ENCODE results near the gene BACH2. TPM values are rescaled to one million over a fixed set of nuclear protein-coding genes. Genes with fewer than 3 reads are reported as not detected.

Gene BACH2
- total and polyA plus RNA-seq, 2 of the 4 experiments (the other 2 are of a cell fraction) = 1.3 to 1.4 TPM

GRCh38 chr6:90159452-90159851 lies 137.2 kb downstream of the BACH2 start:
- Histone ChIP-seq H3K4me2 (ENCODE audit: low read depth, low read length) (no peak overlapping the region), H3K56ac (ENCODE audit: extremely low read depth, insufficient read depth, low read length) (no peak overlapping the region), H3K4ac (ENCODE audit: low read depth, low read length) (no peak overlapping the region), H3K27me3 (ENCODE audit: control insufficient read depth, insufficient read depth, low read length) (no peaks in the 10 kb centered on the region), H3K36me3 (ENCODE audit: control insufficient read depth, insufficient read depth, low read length) (no peaks in the 10 kb centered on the region), H3K4me1 (ENCODE audit: control insufficient read depth, insufficient read depth, low read length) (peaks cover 8% of the 10 kb centered on the region), H3K23ac (ENCODE audit: low read depth, low read length) (no peak overlapping the region), H3K18ac (ENCODE audit: low read depth, low read length) (no peak overlapping the region), H3K9me1 (ENCODE audit: insufficient read depth, low read length) (no peaks in the 10 kb centered on the region), H2AK5ac (ENCODE audit: low read depth, low read length) (no peak overlapping the region), H2AK9ac (replicated peaks; ENCODE audit: low read depth, low read length, poor library complexity) (no peak overlapping the region), H4K5ac (ENCODE audit: low read depth, low read length) (no peak overlapping the region), H3K9me3 (ENCODE audit: control insufficient read depth, insufficient read depth, low read length) (no peaks in the 10 kb centered on the region), H2BK120ac (ENCODE audit: low read depth, low read length) (no peak overlapping the region), H3K79me1 (ENCODE audit: low read depth in 1 of 2, low read length in 2 of 2) (no peaks in the 10 kb centered on the region), H2BK20ac (ENCODE audit: low read depth, low read length) (no peak overlapping the region), H4K8ac (ENCODE audit: low read depth in 2 of 2, low read length in 2 of 2) (no peak overlapping the region), H4K91ac (ENCODE audit: insufficient read depth, low read depth, low read length) (no peak overlapping the region), H3K9ac (ENCODE audit: low read depth, low read length) (no peak overlapping the region), H3K27ac (ENCODE audit: insufficient read depth, low read length) (no peak overlapping the region), H4K20me1 (ENCODE audit: insufficient read depth, low read length) (no peaks in the 10 kb centered on the region), H2BK15ac (ENCODE audit: low read depth, low read length) (no peak overlapping the region), H2AFZ (replicated peaks; ENCODE audit: low read length, poor library complexity) (no peak overlapping the region), H3K4me3 (ENCODE audit: insufficient read depth, low read depth, low read length) (no peak overlapping the region), H3K14ac (replicated peaks; ENCODE audit: low read depth, low read length) (no peak overlapping the region), H2BK5ac (ENCODE audit: low read depth, low read length, poor library complexity, severe bottlenecking) (no peak overlapping the region)
- in situ Hi-C loops (cut with MboI; ENCODE audit: low sequenced_read_pairs) (no loop called here), dilution Hi-C loops (cut with HindIII; ENCODE audit: low sequenced_read_pairs, unreplicated experiment) (no loop called here), intact Hi-C loops (cut with micrococcal nuclease) (no loop called here)
- POLR2A ChIA-PET (ENCODE audit: unreplicated experiment) = interaction anchor here (0.5 to 0.6 kb wide), 2 partner anchors 23 to 86 kb away, joined by 3 to 7 read pairs; no protein-coding TSS in a partner anchor
- DNase-seq = no peak
- no peak for TF ChIP-seq USF2 (IDR thresholded peaks at IDR 0.05; ENCODE audit: low read depth, low read length)
- no peak for TF ChIP-seq CHD1 (IDR thresholded peaks at IDR 0.05; ENCODE audit: low read depth, low read length)
- TF ChIP-seq, protein P1, sequence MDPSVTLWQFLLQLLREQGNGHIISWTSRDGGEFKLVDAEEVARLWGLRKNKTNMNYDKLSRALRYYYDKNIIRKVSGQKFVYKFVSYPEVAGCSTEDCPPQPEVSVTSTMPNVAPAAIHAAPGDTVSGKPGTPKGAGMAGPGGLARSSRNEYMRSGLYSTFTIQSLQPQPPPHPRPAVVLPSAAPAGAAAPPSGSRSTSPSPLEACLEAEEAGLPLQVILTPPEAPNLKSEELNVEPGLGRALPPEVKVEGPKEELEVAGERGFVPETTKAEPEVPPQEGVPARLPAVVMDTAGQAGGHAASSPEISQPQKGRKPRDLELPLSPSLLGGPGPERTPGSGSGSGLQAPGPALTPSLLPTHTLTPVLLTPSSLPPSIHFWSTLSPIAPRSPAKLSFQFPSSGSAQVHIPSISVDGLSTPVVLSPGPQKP (IDR thresholded peaks at IDR 0.05; ENCODE audit: borderline replicate concordance, low read depth, low read length) = no peak
- no peak for TF ChIP-seq CTCF (conservative IDR thresholded peaks at IDR 0.05; ENCODE audit: low read depth, low read length)
- TF ChIP-seq NFE2L2 (IDR thresholded peaks at IDR 0.05; ENCODE audit: low read depth, low read length) = no peak
- TF ChIP-seq MAZ (IDR thresholded peaks at IDR 0.05; ENCODE audit: borderline replicate concordance, low read depth, low read length) = no peak
- TF ChIP-seq RFX5 (IDR thresholded peaks at IDR 0.05; ENCODE audit: low read depth, low read length) = no peak
- TF ChIP-seq FOS (IDR thresholded peaks at IDR 0.05; ENCODE audit: low read depth, low read length) = no peak
- TF ChIP-seq MAFK (IDR thresholded peaks at IDR 0.05; ENCODE audit: low read depth, low read length) = no peak
- no peak for TF ChIP-seq RAD21 (IDR thresholded peaks at IDR 0.05; ENCODE audit: low read length)
- no peak for TF ChIP-seq SMC3 (IDR thresholded peaks at IDR 0.05; ENCODE audit: low read depth, low read length)
- no peak for TF ChIP-seq RCOR1 (IDR thresholded peaks at IDR 0.05; ENCODE audit: insufficient replicate concordance, low read length)
- no peak for TF ChIP-seq CEBPB (IDR thresholded peaks at IDR 0.05; ENCODE audit: low read depth, low read length)
- no peak for TF ChIP-seq BHLHE40 (IDR thresholded peaks at IDR 0.05; ENCODE audit: low read depth, low read length)
- TF ChIP-seq MXI1 (IDR thresholded peaks at IDR 0.05; ENCODE audit: borderline replicate concordance, low read depth, low read length) = no peak
- TF ChIP-seq POLR2A (IDR thresholded peaks at IDR 0.05; ENCODE audit: low read depth, low read length) = no peak
- ATAC-seq (ENCODE audit: low read depth) = no peak
- CTCF ChIA-PET = no interaction called here
- BruUV-seq (replicated peaks) = no TSS peak
- WGBS, 2 experiments (ENCODE audit: extremely low coverage in 2 of 2, insufficient read length in 1 of 2) = no CpG with 5 or more reads among the region's 2 CpGs
